CD14-positive monocyte (primary cell): ENCODE measurements around the gene GOLM1. TPM values are rescaled to one million over a fixed set of nuclear protein-coding genes. Genes with fewer than 3 reads are reported as not detected.

Experiments
- DNase-seq, 3 donors: peaks; one replicate each; pipeline ENCODE4 v3.0.0-alpha.2; 2011 to 2022
- H2AFZ ChIP-seq: 2 replicates; pipeline ENCODE4 v1.6.0; 2012; ENCODE audit warnings: mild to moderate bottlenecking, low read depth, low read length, inconsistent platforms; ENCODE audit not compliant: insufficient read depth, poor library complexity, severe bottlenecking
- H3K27ac ChIP-seq, 2 donors: 1 replicate in 1 of 2; 2 replicates in 1 of 2; pipeline ENCODE4 v1.5.1; 2012 to 2013; ENCODE audit warnings: low read length in 2 of 2, control low read depth in 1 of 2, inconsistent platforms in 1 of 2, low read depth in 1 of 2, mild to moderate bottlenecking in 1 of 2
- H3K27me3 ChIP-seq, 2 donors: one replicate each; pipeline versions ENCODE4 v1.6.0 to v1.6.1; 2011 to 2013; ENCODE audit warnings: low read length in 2 of 2; ENCODE audit not compliant: control insufficient read depth in 2 of 2, insufficient read depth in 2 of 2
- H3K36me3 ChIP-seq, 2 donors: replicated peaks in 1 of 2; 1 replicate in 1 of 2; 2 replicates in 1 of 2; pipeline versions ENCODE4 v1.5.1 to v1.6.1; 2012 to 2013; ENCODE audit warnings: low read length in 2 of 2, control low read depth in 1 of 2, inconsistent platforms in 1 of 2, mild to moderate bottlenecking in 1 of 2; ENCODE audit not compliant: insufficient read depth in 2 of 2, control insufficient read depth in 1 of 2
- H3K4me1 ChIP-seq, 2 donors: 1 replicate in 1 of 2; 2 replicates in 1 of 2; pipeline versions ENCODE4 v1.5.1 to v1.6.1; 2012 to 2013; ENCODE audit warnings: low read length in 2 of 2, control low read depth in 1 of 2, inconsistent platforms in 1 of 2, mild to moderate bottlenecking in 1 of 2, moderate library complexity in 1 of 2; ENCODE audit not compliant: insufficient read depth in 2 of 2, control insufficient read depth in 1 of 2
- H3K4me2 ChIP-seq: replicated peaks from 2 replicates; pipeline ENCODE3; 2012; ENCODE audit warnings: low read length, moderate library complexity, mild to moderate bottlenecking; ENCODE audit not compliant: poor library complexity, severe bottlenecking; ENCODE audit errors: extremely low read depth
- H3K4me3 ChIP-seq, 3 experiments: fragments of 200-600 bp in 1 of 3; sonication (generic) in 1 of 3; replicated peaks in 1 of 3; 1 replicate in 2 of 3; 2 replicates in 1 of 3; pipeline ENCODE4 v1.5.1; 2011 to 2013; ENCODE audit warnings: low read length in 3 of 3, mild to moderate bottlenecking in 3 of 3, control low read depth in 2 of 3, low read depth in 2 of 3, inconsistent platforms in 1 of 3, moderate library complexity in 1 of 3
- H3K79me2 ChIP-seq: 2 replicates; pipeline ENCODE4 v1.6.0; 2012; ENCODE audit warnings: mild to moderate bottlenecking, control low read depth, inconsistent platforms, low read length, moderate library complexity; ENCODE audit not compliant: insufficient read depth
- H3K9ac ChIP-seq: 2 replicates; pipeline ENCODE4 v1.6.0; 2017; ENCODE audit warnings: low read length, mild to moderate bottlenecking; ENCODE audit not compliant: insufficient read depth, poor library complexity, severe bottlenecking
- H3K9me3 ChIP-seq, 2 donors: replicated peaks in 1 of 2; 1 replicate in 1 of 2; 2 replicates in 1 of 2; pipeline versions ENCODE4 v1.5.1 to v1.6.1; 2012 to 2013; ENCODE audit warnings: low read length in 2 of 2, control low read depth in 1 of 2; ENCODE audit not compliant: control insufficient read depth in 1 of 2, insufficient read depth in 1 of 2
- H4K20me1 ChIP-seq: 2 replicates; pipeline ENCODE4 v1.6.0; 2012; ENCODE audit warnings: mild to moderate bottlenecking, low read length, control low read depth, moderate library complexity; ENCODE audit not compliant: insufficient read depth
- H3K27ac Mint-ChIP-seq, 7 donors: one replicate each; pipeline ENCODE4 v1.8.0; 2020; ENCODE audit warnings: mild to moderate bottlenecking in 7 of 7, mixed read lengths in 7 of 7, moderate library complexity in 6 of 7, inconsistent platforms in 2 of 7
- H3K27me3 Mint-ChIP-seq, 3 donors: one replicate each; pipeline ENCODE4 v1.8.0; 2021 to 2022; ENCODE audit warnings: low read depth in 3 of 3, mild to moderate bottlenecking in 3 of 3, mixed read lengths in 3 of 3, moderate library complexity in 3 of 3, inconsistent platforms in 1 of 3
- H3K36me3 Mint-ChIP-seq, 2 donors: one replicate each; pipeline ENCODE4 v1.8.0; 2020; ENCODE audit warnings: mixed read lengths in 2 of 2, inconsistent platforms in 1 of 2, mild to moderate bottlenecking in 1 of 2
- H3K4me1 Mint-ChIP-seq: one replicate; pipeline ENCODE4 v1.8.0; 2020; ENCODE audit warnings: mild to moderate bottlenecking, mixed read lengths
- H3K4me3 Mint-ChIP-seq, 2 donors: one replicate each; pipeline ENCODE4 v1.8.0; 2020; ENCODE audit warnings: mild to moderate bottlenecking in 2 of 2, mixed read lengths in 2 of 2, moderate library complexity in 1 of 2
- H3K9me3 Mint-ChIP-seq, 7 donors: one replicate each; pipeline ENCODE4 v1.8.0; 2020 to 2022; ENCODE audit warnings: mixed read lengths in 7 of 7, mild to moderate bottlenecking in 6 of 7, moderate library complexity in 6 of 7, inconsistent platforms in 2 of 7
- CTCF ChIP-seq: fragments of 200-600 bp; IDR thresholded peaks from one replicate; pipeline ENCODE4 v1.8.0; 2022; ENCODE audit warnings: antibody characterized with exemption, mild to moderate bottlenecking
- WGBS: methylation state at CpG from one replicate; pipeline ENCODE4 v1.1.5; 2013; ENCODE audit warnings: missing lambda C conversion rate; ENCODE audit not compliant: insufficient coverage; 5-methylcytosine and 5-hydroxymethylcytosine counted together
- intact Hi-C, 2 donors: fragments of 100-400 bp; cut with micrococcal nuclease; formaldehyde crosslinking; loops; one replicate each; pipeline versions ENCODE4 v1.15.0 to v1.15.1; 2023
- polyA plus RNA-seq, 3 donors: library from polyadenylated mRNA; depleted of rRNA in 1 of 3; unstranded in 2 of 3; stranded (reverse) in 1 of 3; fragments of 300-500 nt in 2 of 3; fragments of >200 nt in 1 of 3; fragmentation: Illumina TruSeq in 2 of 3; gene quantifications; 1 replicate in 2 of 3; 2 replicates in 1 of 3; pipeline ENCODE4 v1.2.3, GENCODE V29; 2012 to 2021

The GOLM1 gene
- polyA plus RNA-seq, 3 donors: 10.4 to 27.5 (median 12.9) TPM

GRCh38 chr9:86022687-86023266 lies 76.6 kb downstream of the GOLM1 start:
- Histone ChIP-seq H3K4me1 (no peaks in the 10 kb centered on the region), H3K4me3 (no peak overlapping the region), H3K27me3 (no peaks in the 10 kb centered on the region), H3K9me3 (no peaks in the 10 kb centered on the region), H3K27ac (no peak overlapping the region), H3K4me2 (no peak overlapping the region), H3K79me2 (no peaks in the 10 kb centered on the region), H3K9ac (no peak overlapping the region), H3K36me3 (peaks cover 53 to 95% of the 10 kb centered on the region in 2 donors), H4K20me1 (no peaks in the 10 kb centered on the region), H2AFZ (no peak overlapping the region)
- no peak overlapping the region for H3K27ac Mint-ChIP-seq
- H3K27me3 Mint-ChIP-seq: peaks cover 0 to 1% (median 0%) of the 10 kb centered on the region in 3 donors
- H3K4me1 Mint-ChIP-seq: no peaks in the 10 kb centered on the region
- peaks cover 0 to 2% (median 0%) of the 10 kb centered on the region in 7 donors for H3K9me3 Mint-ChIP-seq
- DNase-seq: no peak
- H3K36me3 Mint-ChIP-seq: peaks cover 82 to 88% of the 10 kb centered on the region in 2 donors
- intact Hi-C loops: no loop called here
- no peak for TF ChIP-seq CTCF
- WGBS: no CpG with 5 or more reads among the region's 3 CpGs
- H3K4me3 Mint-ChIP-seq: no peak overlapping the region

GRCh38 chr9:86021166-86021565 lies 78.2 kb downstream of the GOLM1 start:
- H3K79me2 ChIP-seq: no peaks in the 10 kb centered on the region
- Mint-ChIP-seq H3K27ac (no peak overlapping the region), H3K9me3 (peaks cover 0 to 2% (median 0%) of the 10 kb centered on the region in 7 donors), H3K4me3 (no peak overlapping the region), H3K27me3 (peaks cover 0 to 1% (median 0%) of the 10 kb centered on the region in 3 donors), H3K4me1 (no peaks in the 10 kb centered on the region), H3K36me3 (peaks cover 76 to 85% of the 10 kb centered on the region in 2 donors)
- no peaks in the 10 kb centered on the region for H3K27me3 ChIP-seq
- intact Hi-C loops: no loop called here
- WGBS: 100% methylated on average over 6 of the region's 6 CpGs
- no peak for TF ChIP-seq CTCF
- H2AFZ ChIP-seq: no peak overlapping the region
- H3K9ac ChIP-seq: no peak overlapping the region
- H3K4me2 ChIP-seq: no peak overlapping the region
- peaks cover 56 to 95% of the 10 kb centered on the region in 2 donors for H3K36me3 ChIP-seq
- H3K9me3 ChIP-seq: no peaks in the 10 kb centered on the region
- no peaks in the 10 kb centered on the region for H3K4me1 ChIP-seq
- no peak overlapping the region for H3K27ac ChIP-seq
- H3K4me3 ChIP-seq: no peak overlapping the region
- no peak for DNase-seq
- H4K20me1 ChIP-seq: no peaks in the 10 kb centered on the region
